ENCODE results near the gene NUP210L. TPM values are rescaled to one million over a fixed set of nuclear protein-coding genes. Genes with fewer than 3 reads are reported as not detected.
"Not testable (repeated sequence)": the region's sequence is repeated elsewhere in the genome, so short reads cannot be mapped to it uniquely, and the experiment has no call there.

The NUP210L gene
- total RNA-seq, 1 experiment from 2014 or later, result 0.03 TPM

DNA sequence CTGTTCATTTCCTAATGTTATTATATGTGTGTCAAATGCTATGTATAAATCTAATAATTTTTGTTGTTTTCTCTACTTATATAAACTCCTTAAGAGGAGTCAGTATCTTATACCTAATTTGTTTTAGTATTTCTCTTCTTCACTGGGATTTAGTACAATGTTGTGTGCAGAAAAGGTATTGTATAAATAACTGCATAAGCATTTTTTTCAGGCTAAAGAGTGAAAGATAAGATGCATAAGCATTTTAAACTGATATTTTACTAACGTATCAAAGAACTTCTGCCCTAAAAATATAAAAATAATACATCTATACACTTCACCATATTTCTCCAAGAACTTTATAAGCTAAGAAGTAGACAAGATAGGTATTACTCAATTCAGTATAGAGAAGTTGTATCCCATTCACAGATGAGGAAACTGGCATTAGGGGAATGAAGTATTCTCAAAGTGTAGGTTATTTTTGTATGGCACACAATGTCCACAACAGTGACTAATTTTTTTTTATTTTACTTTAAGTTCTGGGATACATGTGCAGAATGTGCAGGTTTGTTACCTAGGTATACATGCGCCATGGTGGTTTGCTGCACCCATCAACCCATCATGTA, 59.3 kb downstream of the NUP210L start:
- no peak overlapping the region for H3K4me3 ChIP-seq (ENCODE audit: insufficient read depth, low read depth, low read length)
- H3K36me3 ChIP-seq (replicated peaks; ENCODE audit: control insufficient read depth, insufficient read depth, low read length), result no peaks in the 10 kb centered on the region
- DNase-seq, result no peak
- H3K27me3 ChIP-seq (ENCODE audit: control insufficient read depth, insufficient read depth, low read length), result no peaks in the 10 kb centered on the region

DNA sequence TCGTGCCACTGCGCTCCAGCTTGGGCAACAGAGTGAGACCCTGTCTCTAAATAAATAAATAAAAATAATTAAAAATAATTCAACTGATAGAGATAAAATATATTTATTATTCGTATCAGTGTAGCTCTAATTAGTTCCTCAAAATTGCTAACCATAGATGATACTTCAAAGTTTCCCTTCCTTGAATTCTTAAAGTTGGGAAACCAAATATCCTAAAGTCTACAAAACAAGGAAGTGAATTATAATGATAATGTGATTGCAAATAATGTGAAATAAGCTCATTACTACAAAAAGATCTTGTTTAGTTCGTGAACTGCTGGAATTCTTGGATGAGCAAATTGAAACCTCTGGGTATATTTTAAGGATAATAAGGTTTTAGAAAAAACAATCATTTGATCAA, 60.5 kb downstream of the NUP210L start:
- no peak for DNase-seq
- Histone ChIP-seq H3K36me3 (replicated peaks; ENCODE audit: control insufficient read depth, insufficient read depth, low read length) (no peaks in the 10 kb centered on the region), H3K27me3 (ENCODE audit: control insufficient read depth, insufficient read depth, low read length) (no peaks in the 10 kb centered on the region), H3K4me3 (ENCODE audit: insufficient read depth, low read depth, low read length) (no peak overlapping the region)

DNA sequence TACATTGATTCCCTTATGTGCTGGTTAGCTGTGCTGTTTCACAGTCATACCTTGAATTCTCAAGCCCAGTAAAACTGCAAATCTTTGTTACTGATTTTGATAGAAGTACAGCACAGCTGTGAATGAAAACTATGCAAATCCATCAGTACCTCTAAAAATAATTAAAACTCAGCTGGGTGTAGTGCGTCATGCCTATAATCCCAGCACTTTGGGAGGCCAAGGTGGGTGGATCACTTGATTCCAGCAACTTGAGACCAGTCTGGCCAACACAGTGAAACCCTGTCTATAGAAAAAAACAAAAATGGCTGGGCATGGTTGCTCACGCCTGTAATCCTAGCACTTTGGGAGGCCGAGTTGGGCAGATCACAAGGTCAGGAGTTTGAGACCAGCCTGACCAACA, 61.2 kb downstream of the NUP210L start:
- Histone ChIP-seq H3K4me3 (ENCODE audit: insufficient read depth, low read depth, low read length) (no peak overlapping the region), H3K27me3 (ENCODE audit: control insufficient read depth, insufficient read depth, low read length) (no peaks in the 10 kb centered on the region), H3K36me3 (replicated peaks; ENCODE audit: control insufficient read depth, insufficient read depth, low read length) (no peaks in the 10 kb centered on the region)
- no peak for DNase-seq

DNA sequence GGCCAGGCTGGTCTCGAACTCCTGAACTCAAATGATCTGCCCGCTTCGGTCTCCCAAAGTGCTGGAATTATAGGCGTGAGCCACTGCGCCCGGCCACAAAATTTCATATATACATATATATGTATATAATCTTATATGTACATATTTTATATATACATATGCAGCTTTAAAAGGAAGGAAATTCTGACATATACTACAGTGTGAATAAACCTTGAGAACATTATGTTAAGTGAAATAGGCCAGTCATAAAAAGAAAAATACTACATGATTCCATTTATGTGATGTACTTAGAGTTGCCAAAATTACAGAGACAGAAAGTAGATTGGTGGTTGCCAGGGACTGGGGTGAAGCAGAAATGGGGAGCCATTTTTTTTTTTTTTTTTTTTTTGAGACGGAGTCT, 63.2 kb downstream of the NUP210L start:
- DNase-seq, result no peak
- Histone ChIP-seq H3K27me3 (ENCODE audit: control insufficient read depth, insufficient read depth, low read length) (no peaks in the 10 kb centered on the region), H3K4me3 (ENCODE audit: insufficient read depth, low read depth, low read length) (no peak overlapping the region), H3K36me3 (replicated peaks; ENCODE audit: control insufficient read depth, insufficient read depth, low read length) (no peaks in the 10 kb centered on the region)

DNA sequence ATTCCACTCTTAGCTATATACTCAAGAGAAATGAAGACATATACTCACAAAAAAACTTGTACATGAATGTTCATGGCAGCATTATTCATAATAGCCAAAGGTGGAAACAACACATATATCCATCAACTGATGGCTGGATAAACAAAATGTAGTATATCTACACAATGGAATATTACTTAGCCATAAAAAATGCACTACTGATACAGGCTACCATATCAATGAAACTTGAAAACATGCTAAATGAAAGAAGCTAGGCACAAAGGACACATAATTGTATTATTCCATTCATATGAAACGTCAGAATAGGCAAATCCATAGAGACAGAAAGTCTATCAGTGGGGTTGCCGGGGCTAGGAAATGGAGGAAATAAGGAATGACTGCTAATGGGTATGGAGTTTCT, 67.3 kb downstream of the NUP210L start:
- no peak overlapping the region for H3K4me3 ChIP-seq (ENCODE audit: insufficient read depth, low read depth, low read length)
- DNase-seq, result no peak
- no peaks in the 10 kb centered on the region for H3K36me3 ChIP-seq (replicated peaks; ENCODE audit: control insufficient read depth, insufficient read depth, low read length)
- H3K27me3 ChIP-seq (ENCODE audit: control insufficient read depth, insufficient read depth, low read length), result no peaks in the 10 kb centered on the region

DNA sequence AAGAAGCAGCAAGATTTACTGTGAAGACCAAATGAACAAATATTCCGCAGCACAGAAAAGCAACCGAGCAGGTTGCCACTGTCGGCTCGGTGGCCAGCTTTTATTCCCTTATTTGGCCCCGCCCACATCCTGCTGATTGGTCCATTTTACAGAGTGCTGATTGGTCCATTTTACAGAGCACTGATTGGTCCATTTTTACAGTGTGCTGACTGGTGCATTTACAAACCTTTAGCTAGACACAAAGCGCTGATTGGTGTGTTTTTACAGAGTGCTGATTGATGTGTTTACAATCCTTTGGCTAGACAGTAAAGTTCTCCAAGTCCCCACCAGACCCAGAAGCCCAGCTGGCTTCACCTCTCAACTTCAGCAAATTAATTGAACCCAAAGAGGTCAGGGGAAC, 71.8 kb downstream of the NUP210L start:
- H3K27me3 ChIP-seq (ENCODE audit: control insufficient read depth, insufficient read depth, low read length); H3K4me3 ChIP-seq (ENCODE audit: insufficient read depth, low read depth, low read length); DNase-seq; H3K36me3 ChIP-seq (replicated peaks; ENCODE audit: control insufficient read depth, insufficient read depth, low read length): not testable (repeated sequence)

DNA sequence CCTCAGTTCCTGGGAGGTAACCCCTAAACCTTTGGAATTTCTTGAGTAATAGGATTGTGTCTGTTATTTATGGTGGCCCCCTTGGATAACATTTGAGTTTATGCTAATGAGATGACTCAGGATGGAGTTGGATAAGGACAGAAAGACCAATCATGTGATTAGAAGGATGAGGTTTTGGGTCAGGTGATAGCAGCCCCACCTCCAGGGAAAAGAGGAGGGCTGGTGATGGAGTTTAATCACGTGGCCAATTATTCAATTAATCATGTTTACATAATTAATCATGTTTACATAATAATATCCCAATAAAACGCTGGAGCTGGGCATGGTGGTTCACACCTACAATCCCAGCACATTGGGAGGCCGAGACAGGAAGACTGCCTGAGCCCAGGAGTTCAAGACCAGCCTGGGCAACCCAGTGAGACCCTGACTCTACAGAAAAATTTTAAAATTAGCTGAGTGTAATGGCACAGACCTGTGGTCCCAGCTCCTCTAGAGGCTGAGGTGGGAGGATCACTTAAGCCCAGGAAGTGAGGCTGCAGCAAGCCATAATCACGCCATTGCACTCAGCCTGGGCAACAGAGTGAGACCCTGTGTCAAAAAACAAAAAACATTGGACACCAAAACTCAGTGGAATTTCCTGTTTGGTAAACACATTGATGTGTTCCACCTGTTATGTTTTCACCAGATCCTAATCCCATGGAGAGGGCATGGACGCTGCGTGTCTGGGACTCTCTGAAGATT, 73.3 kb downstream of the NUP210L start:
- Histone ChIP-seq H3K27me3 (ENCODE audit: control insufficient read depth, insufficient read depth, low read length) (no peaks in the 10 kb centered on the region), H3K36me3 (replicated peaks; ENCODE audit: control insufficient read depth, insufficient read depth, low read length) (no peaks in the 10 kb centered on the region), H3K4me3 (ENCODE audit: insufficient read depth, low read depth, low read length) (no peak overlapping the region)
- no peak for DNase-seq

DNA sequence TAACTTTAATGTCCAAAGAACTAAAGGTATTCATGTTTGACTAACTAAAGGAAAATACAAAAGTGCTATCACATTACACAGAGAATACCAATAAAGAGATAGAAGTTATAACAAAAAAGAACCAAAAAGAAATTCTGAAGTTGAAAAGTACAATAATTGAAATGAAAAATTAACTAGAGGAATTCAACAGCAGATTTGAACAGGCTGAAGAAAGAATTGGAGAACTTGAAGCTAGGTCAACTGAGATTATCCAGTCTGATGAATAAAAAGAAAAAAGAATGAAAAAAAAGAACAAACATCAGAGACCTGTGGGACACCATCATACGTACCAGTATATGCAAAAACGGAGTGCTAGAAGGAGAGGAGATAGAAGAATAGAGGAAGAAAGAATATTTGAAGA, 78.5 kb downstream of the NUP210L start:
- Histone ChIP-seq H3K4me3 (ENCODE audit: insufficient read depth, low read depth, low read length) (no peak overlapping the region), H3K36me3 (replicated peaks; ENCODE audit: control insufficient read depth, insufficient read depth, low read length) (no peaks in the 10 kb centered on the region), H3K27me3 (ENCODE audit: control insufficient read depth, insufficient read depth, low read length) (no peaks in the 10 kb centered on the region)
- DNase-seq, result no peak

DNA sequence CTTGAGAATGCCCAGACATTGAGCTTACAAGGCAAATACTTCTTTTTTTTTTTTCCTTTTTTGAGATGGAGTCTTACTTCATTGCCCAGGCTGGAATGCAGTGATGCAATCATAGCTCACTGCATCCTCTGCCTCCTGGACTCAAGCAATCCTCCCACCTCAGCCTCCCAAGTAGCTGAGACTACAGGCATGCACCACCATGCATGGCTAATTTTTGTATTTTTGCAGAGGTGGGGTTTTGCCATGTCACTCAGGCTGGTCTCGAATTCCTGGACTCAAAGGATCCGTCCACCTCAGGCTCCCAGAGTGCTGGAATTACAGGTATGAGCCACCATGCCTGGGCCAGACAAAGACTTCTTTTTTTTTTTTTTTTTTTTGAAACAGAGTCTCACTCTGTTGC, 79.1 kb downstream of the NUP210L start:
- H3K27me3 ChIP-seq (ENCODE audit: control insufficient read depth, insufficient read depth, low read length), result no peaks in the 10 kb centered on the region
- DNase-seq, result no peak
- H3K36me3 ChIP-seq (replicated peaks; ENCODE audit: control insufficient read depth, insufficient read depth, low read length), result no peaks in the 10 kb centered on the region
- H3K4me3 ChIP-seq (ENCODE audit: insufficient read depth, low read depth, low read length), result no peak overlapping the region

DNA sequence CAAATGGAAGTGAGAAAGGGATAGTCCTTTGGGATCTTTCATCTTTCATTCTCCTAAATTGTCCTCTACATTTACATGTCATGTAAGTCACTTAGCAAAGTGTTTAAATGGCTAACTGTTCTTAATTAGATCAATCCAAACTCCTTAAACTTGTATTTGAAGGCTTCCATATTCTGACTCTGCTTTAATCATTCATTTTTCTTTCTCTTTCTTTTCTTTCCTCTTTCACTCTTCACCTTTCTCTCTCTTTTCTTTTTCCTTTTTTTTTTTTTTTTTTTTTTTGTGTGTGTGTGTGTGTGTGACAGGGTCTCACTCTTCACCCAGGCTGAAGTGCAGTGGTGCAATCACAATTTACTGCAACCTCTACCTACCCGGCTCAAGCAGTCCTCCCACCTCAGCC, 92.6 kb downstream of the NUP210L start:
- Histone ChIP-seq H3K36me3 (replicated peaks; ENCODE audit: control insufficient read depth, insufficient read depth, low read length) (no peaks in the 10 kb centered on the region), H3K27me3 (ENCODE audit: control insufficient read depth, insufficient read depth, low read length) (no peaks in the 10 kb centered on the region), H3K4me3 (ENCODE audit: insufficient read depth, low read depth, low read length) (no peak overlapping the region)
- DNase-seq, result no peak

DNA sequence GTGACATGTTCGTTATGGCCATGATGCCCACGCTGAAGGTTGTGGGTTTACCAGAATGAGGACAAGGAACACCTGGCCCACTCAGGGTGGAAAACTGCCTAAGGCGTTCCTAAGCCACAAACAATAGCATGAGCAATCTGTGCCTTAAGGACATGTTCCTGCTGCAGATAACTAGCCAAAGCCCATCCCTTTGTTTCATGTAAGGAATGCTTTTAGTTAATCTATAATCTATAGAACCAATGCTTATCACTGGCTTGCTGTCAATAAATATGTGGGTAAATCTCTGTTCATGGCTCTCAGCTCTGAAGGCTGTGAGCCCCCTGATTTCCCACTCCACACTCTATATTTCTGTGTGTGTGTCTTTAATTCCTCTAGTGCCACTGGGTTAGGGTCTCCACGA, 107.4 kb downstream of the NUP210L start:
- not testable (repeated sequence) for H3K4me3 ChIP-seq (ENCODE audit: insufficient read depth, low read depth, low read length); DNase-seq; H3K36me3 ChIP-seq (replicated peaks; ENCODE audit: control insufficient read depth, insufficient read depth, low read length); H3K27me3 ChIP-seq (ENCODE audit: control insufficient read depth, insufficient read depth, low read length)

DNA sequence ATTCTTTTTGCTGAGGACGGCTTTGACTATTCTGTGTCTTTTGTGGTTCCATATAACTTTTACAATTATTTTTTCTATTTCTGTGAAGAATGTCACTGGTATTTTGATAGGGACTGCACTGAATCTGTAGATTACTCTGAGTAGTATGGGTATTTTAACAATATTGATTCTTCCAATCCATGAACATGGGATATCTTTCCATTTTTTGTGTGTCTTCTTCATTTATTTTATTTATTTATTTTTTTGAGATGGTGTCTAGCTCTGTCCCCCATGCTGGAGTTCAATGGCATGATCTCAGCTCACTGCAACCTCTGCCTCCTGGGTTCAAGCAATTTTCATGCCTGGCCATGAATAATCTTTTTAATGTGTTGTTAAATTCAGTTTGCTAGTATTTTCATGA, 121.2 kb downstream of the NUP210L start:
- not testable (repeated sequence) for H3K4me3 ChIP-seq (ENCODE audit: insufficient read depth, low read depth, low read length); DNase-seq; H3K27me3 ChIP-seq (ENCODE audit: control insufficient read depth, insufficient read depth, low read length)

DNA sequence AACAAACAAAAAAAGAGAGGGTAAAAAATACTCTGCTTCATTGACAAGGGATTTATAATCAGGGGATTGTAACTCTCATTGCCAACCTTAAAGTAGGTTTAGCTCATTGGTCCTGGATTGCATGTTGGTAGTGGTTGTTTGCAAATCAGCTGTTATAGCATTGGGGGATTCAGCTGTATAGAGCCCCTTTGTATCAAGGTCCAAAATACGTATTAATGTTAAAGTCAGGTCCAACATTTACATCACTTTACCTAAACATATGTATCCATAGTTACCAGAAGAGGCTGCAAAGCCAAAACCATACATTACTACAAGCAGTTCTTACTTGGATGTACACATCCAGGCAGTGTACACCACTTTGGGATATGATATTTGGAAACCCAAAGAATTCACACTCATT, 134.9 kb downstream of the NUP210L start:
- DNase-seq, result no peak
- Histone ChIP-seq H3K4me3 (ENCODE audit: insufficient read depth, low read depth, low read length) (no peak overlapping the region), H3K36me3 (replicated peaks; ENCODE audit: control insufficient read depth, insufficient read depth, low read length) (no peaks in the 10 kb centered on the region), H3K27me3 (ENCODE audit: control insufficient read depth, insufficient read depth, low read length) (no peaks in the 10 kb centered on the region)

More for the DNA sequence above, 121.2 kb downstream of the NUP210L start:
- not testable (repeated sequence) for H3K36me3 ChIP-seq (replicated peaks; ENCODE audit: control insufficient read depth, insufficient read depth, low read length)

DNA sequence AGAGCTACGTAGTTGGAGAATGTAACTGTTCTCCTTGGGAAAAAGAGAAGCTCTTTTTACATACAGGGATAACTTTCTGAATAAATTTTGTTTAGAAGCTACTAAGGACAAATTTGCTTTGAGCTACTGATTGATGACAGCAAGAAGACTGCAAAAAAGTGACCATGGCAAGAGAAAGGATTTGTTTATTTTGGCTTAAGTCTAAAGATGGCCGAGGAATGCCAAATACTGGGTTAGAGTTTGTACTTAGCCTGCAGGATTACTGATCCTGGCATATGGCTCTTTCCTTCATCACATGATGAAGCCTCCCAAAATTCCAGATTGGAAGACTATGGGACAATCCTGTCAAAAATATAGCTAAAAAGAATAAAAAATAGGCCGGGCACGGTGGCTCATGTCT, 135.6 kb downstream of the NUP210L start:
- Histone ChIP-seq H3K27me3 (ENCODE audit: control insufficient read depth, insufficient read depth, low read length) (no peaks in the 10 kb centered on the region), H3K4me3 (ENCODE audit: insufficient read depth, low read depth, low read length) (no peak overlapping the region), H3K36me3 (replicated peaks; ENCODE audit: control insufficient read depth, insufficient read depth, low read length) (no peaks in the 10 kb centered on the region)
- no peak for DNase-seq

DNA sequence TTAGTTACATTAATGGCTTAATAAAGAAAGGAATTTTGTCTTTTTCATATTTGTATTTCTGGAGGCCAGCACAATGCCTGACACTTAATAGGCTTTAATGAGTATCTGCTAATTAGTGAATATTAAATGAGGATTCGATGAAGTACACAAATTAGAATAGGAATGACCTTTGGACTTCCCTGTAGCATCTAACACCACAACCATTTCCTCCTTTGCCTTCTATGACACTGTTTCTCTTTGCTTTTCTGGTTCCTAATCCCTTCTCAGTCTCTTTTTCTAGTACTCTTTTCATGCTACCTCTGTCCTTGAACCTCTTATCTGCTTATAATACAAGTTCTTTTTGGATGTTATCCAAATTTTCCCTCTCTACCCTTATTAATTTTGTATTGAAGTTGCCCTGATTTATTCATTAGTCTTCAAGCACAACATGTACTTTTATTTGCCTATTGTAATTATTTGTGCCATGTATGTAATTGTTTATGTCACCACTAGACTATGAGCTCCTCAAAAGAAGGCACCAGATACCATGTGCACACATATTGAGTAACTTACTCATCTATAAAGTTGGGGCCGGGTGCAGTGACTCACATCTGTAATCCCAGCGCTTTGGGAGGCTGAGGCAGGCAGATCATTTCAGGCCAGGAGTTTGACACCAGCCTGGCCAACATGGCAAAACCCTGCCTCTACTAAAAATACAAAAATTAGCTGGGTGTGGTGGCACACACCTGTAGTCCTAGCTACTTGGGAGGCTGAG, 140.5 kb downstream of the NUP210L start:
- DNase-seq, result no peak
- no peaks in the 10 kb centered on the region for H3K27me3 ChIP-seq (ENCODE audit: control insufficient read depth, insufficient read depth, low read length)
- H3K4me3 ChIP-seq (ENCODE audit: insufficient read depth, low read depth, low read length), result no peak overlapping the region
- no peaks in the 10 kb centered on the region for H3K36me3 ChIP-seq (replicated peaks; ENCODE audit: control insufficient read depth, insufficient read depth, low read length)

Data from H7 (cell line).